ENCODE measurements around the gene CRCP.
A peak's percentile ranks its signal among the peaks of the same experiment; 100 is the strongest.

Gene CRCP

DNA sequence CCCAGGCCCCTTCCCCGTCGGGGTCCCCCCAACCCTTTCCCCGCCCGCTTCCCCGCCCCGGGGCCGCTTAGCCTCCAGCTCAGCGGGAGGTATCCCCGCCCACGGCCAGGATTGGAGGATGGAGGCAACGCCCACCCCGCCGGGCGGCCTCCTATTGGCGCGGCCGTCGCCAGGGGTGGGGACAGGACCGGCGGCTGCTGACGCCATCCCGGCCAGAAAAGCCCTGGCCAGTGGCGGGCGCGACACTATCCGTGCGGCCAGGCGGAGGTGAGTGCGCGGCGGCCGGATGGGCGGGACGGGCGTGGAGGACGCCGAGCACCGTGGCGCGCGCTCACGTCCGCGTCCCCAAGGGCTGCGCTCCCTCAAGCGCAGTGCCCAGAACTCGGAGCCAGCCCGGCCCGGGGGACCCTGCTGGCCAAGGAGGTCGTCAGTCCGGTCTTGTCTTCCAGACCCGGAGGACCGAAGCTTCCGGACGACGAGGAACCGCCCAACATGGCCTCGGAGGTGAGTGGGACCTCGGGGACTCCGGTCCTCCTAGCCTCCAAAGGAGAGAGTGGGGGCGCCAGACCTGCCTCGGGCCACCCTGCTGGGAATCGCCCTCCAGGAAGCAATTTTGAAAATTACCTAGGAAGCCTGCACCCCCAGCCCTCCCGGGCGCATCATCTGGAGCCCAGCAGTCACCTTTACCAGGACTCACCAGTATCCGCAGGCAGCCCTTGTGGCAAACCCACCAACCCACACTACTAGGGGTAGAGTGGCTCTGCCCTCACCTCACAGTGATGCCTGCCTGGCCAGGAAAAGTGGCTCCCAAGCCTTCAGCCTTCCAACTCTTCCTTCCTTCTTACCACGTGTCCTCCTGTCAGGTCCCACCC, 38.8 kb upstream of the CRCP start, which contains the start of gene ASL:
Gene ASL, plus strand, starts transcription at position 230 of the 872 bp plus-strand sequence. Its CDS starts 263 bp downstream, at position 493.
- peak within 1 kb of the TSS; percentile 45 for H3K27ac ChIP-seq (replicated peaks)
- DNase-seq (ENCODE audit: low read depth in 1 of 2, low spot score in 1 of 2), result peak; percentile 79 to 89
- TF ChIP-seq, protein P1, sequence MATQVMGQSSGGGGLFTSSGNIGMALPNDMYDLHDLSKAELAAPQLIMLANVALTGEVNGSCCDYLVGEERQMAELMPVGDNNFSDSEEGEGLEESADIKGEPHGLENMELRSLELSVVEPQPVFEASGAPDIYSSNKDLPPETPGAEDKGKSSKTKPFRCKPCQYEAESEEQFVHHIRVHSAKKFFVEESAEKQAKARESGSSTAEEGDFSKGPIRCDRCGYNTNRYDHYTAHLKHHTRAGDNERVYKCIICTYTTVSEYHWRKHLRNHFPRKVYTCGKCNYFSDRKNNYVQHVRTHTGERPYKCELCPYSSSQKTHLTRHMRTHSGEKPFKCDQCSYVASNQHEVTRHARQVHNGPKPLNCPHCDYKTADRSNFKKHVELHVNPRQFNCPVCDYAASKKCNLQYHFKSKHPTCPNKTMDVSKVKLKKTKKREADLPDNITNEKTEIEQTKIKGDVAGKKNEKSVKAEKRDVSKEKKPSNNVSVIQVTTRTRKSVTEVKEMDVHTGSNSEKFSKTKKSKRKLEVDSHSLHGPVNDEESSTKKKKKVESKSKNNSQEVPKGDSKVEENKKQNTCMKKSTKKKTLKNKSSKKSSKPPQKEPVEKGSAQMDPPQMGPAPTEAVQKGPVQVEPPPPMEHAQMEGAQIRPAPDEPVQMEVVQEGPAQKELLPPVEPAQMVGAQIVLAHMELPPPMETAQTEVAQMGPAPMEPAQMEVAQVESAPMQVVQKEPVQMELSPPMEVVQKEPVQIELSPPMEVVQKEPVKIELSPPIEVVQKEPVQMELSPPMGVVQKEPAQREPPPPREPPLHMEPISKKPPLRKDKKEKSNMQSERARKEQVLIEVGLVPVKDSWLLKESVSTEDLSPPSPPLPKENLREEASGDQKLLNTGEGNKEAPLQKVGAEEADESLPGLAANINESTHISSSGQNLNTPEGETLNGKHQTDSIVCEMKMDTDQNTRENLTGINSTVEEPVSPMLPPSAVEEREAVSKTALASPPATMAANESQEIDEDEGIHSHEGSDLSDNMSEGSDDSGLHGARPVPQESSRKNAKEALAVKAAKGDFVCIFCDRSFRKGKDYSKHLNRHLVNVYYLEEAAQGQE (IDR thresholded peaks at IDR 0.05; ENCODE audit: insufficient replicate concordance, low read depth), result no peak
- TF ChIP-seq SPI1 (IDR thresholded peaks at IDR 0.05; ENCODE audit: borderline replicate concordance, low read depth) (no peak), POLR2AphosphoS5 (IDR thresholded peaks at IDR 0.05; ENCODE audit: low read depth) (peak; percentile 66; the same call in 1 of the 2 replicates)

DNA sequence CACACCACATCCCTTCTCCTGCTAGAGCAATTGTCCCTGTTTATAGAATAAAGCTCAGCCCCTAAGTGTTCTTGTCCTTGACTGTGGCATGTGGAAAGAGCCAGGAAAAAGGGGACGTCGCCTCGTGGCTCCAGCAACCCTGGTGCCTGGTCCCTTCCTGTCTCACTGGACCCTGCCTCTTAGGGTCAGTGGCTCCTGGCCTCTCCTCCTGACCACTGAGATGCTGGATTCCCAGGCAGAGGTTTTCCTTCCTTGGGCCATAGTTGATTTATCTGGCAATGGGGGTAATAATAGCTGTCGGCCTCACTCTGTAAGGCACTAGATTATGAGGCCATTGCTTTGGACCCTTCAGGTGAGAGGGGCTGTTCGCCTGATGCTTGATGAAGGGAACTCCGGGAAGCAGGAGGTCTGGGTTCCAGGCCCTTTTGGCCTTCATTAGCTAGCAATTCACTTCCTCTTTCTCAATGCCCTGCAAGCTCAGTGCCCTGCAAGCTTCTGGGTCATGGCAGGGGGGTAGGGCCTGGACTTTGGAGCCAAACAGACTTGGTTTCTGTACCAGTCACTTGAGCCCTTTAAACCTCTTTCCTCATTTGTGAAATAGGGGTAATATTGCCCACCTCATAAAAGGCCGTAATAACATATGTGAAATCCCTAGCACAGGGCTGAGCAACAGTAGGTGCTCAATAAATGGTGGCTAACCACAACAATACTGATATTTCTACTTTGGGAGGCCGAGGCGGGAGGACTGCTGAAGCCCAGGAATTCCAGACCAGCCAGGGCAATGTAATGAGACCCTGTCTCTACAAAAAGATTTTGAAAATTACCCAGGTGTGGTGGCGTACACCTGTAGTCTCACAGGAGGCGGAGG, 38.0 kb upstream of the CRCP start:
- DNase-seq (ENCODE audit: low read depth in 1 of 2, low spot score in 1 of 2), result peak in 1 of 2 experiments; percentile 45
- H3K27ac ChIP-seq (replicated peaks), result no peak overlapping the region
- peak; percentile 93 for TF ChIP-seq SPI1 (IDR thresholded peaks at IDR 0.05; ENCODE audit: borderline replicate concordance, low read depth)
- TF ChIP-seq, protein P1 (IDR thresholded peaks at IDR 0.05; ENCODE audit: insufficient replicate concordance, low read depth), result no peak
- TF ChIP-seq POLR2AphosphoS5 (IDR thresholded peaks at IDR 0.05; ENCODE audit: low read depth), result no peak
- no peak for TF ChIP-seq GABPA (IDR thresholded peaks at IDR 0.05; ENCODE audit: low read depth)
- TF ChIP-seq, protein P2, sequence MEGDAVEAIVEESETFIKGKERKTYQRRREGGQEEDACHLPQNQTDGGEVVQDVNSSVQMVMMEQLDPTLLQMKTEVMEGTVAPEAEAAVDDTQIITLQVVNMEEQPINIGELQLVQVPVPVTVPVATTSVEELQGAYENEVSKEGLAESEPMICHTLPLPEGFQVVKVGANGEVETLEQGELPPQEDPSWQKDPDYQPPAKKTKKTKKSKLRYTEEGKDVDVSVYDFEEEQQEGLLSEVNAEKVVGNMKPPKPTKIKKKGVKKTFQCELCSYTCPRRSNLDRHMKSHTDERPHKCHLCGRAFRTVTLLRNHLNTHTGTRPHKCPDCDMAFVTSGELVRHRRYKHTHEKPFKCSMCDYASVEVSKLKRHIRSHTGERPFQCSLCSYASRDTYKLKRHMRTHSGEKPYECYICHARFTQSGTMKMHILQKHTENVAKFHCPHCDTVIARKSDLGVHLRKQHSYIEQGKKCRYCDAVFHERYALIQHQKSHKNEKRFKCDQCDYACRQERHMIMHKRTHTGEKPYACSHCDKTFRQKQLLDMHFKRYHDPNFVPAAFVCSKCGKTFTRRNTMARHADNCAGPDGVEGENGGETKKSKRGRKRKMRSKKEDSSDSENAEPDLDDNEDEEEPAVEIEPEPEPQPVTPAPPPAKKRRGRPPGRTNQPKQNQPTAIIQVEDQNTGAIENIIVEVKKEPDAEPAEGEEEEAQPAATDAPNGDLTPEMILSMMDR (IDR thresholded peaks at IDR 0.05; ENCODE audit: insufficient read depth, low read length), result no peak
- no peaks in the 10 kb centered on the region for H3K27me3 ChIP-seq (ENCODE audit: insufficient read depth, poor library complexity, severe bottlenecking)
- peak overlapping the region; percentile 96 for H3K4me3 ChIP-seq (replicated peaks; ENCODE audit: insufficient read depth, low read length)

More for the DNA sequence above, 38.8 kb upstream of the CRCP start, which contains the start of gene ASL:
- Histone ChIP-seq H3K4me3 (replicated peaks; ENCODE audit: insufficient read depth, low read length) (peak within 1 kb of the TSS; percentile 96), H3K27me3 (ENCODE audit: insufficient read depth, poor library complexity, severe bottlenecking) (no peaks in the 10 kb centered on the region)

DNA sequence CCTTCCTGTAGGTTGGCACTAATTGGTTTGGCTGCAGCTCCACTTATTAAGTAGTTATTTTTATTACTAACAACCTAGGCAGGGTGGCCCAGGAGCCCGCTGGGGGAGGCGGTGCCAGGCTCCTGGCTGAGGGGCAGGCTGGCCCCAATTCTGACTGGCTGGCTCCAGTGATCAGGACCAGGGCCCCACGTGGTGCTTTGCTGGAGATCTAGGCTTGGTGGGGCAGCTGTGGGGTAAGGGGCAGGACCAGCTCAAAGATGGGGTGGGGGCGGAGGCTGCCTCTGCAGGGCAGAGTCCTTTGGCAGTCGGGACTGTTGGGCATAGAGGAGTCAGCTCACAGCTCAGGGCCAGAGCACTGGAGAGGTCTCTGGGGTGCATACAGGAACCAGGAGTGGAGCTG, 36.6 kb upstream of the CRCP start:
- H3K4me3 ChIP-seq (replicated peaks; ENCODE audit: insufficient read depth, low read length), result no peak overlapping the region
- H3K27me3 ChIP-seq (ENCODE audit: insufficient read depth, poor library complexity, severe bottlenecking), result no peaks in the 10 kb centered on the region
- no peak overlapping the region for H3K27ac ChIP-seq (replicated peaks)
- no peak for DNase-seq (ENCODE audit: low read depth in 1 of 2, low spot score in 1 of 2)
- TF ChIP-seq SPI1 (IDR thresholded peaks at IDR 0.05; ENCODE audit: borderline replicate concordance, low read depth) (no peak), POLR2AphosphoS5 (IDR thresholded peaks at IDR 0.05; ENCODE audit: low read depth) (no peak), GABPA (IDR thresholded peaks at IDR 0.05; ENCODE audit: low read depth) (no peak)
- TF ChIP-seq, protein P2 (IDR thresholded peaks at IDR 0.05; ENCODE audit: insufficient read depth, low read length), result no peak
- TF ChIP-seq, protein P1 (IDR thresholded peaks at IDR 0.05; ENCODE audit: insufficient replicate concordance, low read depth), result no peak
